Right lobe of liver (tissue), 4 donors: ENCODE results near the gene CLDN5.

Source experiments
- POLR2A ChIP-seq: fragments of 450-650 bp; IDR thresholded peaks from one replicate; pipeline ENCODE4 v1.6.1; 2017; ENCODE audit warnings: antibody characterized with exemption, mild to moderate bottlenecking
- TF ChIP-seq, protein P1 (sequence below), 4 donors: fragments of 200-600 bp in 3 of 4; fragments of 450-650 bp in 1 of 4; IDR thresholded peaks; one replicate each; pipeline versions ENCODE4 v1.5.1 to v1.8.0; 2016 to 2022; ENCODE audit warnings: antibody characterized with exemption in 4 of 4, mild to moderate bottlenecking in 2 of 4
- donor health status: DM: no; HTN: no; CAD: no.
- donor health status: DM: no; HTN: no; CAD: no.
- donor health status: DM: no; HTN: yes; CAD: no.

DNA sequence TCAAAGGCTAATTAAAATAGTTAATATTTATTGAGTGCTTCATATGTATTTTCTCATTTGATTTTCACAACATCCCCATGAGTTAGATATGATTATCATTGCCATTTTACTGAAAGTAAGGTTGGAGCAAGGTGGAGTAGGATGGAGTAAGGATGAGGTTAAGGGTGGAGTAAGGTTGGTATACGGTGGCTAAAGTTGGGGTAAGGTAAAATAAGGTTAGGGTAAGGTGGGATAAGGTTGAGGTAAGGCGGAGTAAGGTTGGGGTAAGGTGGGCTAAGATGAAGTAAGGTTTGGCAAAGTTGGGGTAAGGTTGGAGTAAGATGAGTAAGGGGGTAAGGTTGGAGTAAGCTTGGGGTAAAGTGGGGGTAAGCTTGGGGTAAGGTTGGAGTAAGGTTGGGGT is 45.8 kb upstream of the CLDN5 start:
- no peak for TF ChIP-seq POLR2A
- TF ChIP-seq, protein P1, sequence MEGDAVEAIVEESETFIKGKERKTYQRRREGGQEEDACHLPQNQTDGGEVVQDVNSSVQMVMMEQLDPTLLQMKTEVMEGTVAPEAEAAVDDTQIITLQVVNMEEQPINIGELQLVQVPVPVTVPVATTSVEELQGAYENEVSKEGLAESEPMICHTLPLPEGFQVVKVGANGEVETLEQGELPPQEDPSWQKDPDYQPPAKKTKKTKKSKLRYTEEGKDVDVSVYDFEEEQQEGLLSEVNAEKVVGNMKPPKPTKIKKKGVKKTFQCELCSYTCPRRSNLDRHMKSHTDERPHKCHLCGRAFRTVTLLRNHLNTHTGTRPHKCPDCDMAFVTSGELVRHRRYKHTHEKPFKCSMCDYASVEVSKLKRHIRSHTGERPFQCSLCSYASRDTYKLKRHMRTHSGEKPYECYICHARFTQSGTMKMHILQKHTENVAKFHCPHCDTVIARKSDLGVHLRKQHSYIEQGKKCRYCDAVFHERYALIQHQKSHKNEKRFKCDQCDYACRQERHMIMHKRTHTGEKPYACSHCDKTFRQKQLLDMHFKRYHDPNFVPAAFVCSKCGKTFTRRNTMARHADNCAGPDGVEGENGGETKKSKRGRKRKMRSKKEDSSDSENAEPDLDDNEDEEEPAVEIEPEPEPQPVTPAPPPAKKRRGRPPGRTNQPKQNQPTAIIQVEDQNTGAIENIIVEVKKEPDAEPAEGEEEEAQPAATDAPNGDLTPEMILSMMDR (IDR thresholded peaks at IDR 0.05), result no peak
